ENCODE data around the gene DNAJC1.

Gene DNAJC1

GRCh38 chr10:21756707-21757106 is 246.8 kb downstream of the DNAJC1 start:
- DNase-seq: no peak

- DNase-seq: peak; percentile 76
These were observed 249.0 kb downstream of the DNAJC1 start for GRCh38 chr10:21754410-21755011.

GRCh38 chr10:21753497-21754270 is 249.8 kb downstream of the DNAJC1 start:
- no peak for DNase-seq

GRCh38 chr10:21751341-21752310 is 251.9 kb downstream of the DNAJC1 start:
- no peak for DNase-seq

- no peak for DNase-seq
These were observed 253.1 kb downstream of the DNAJC1 start for GRCh38 chr10:21750424-21750823.

- no peak for DNase-seq
These were observed 253.7 kb downstream of the DNAJC1 start for GRCh38 chr10:21749788-21750187.

- no peak for DNase-seq
These were observed 255.7 kb downstream of the DNAJC1 start for GRCh38 chr10:21747809-21748208.

GRCh38 chr10:21746118-21746517 is 257.4 kb downstream of the DNAJC1 start:
- DNase-seq: peak; percentile 1

- no peak for DNase-seq
These were observed 259.3 kb downstream of the DNAJC1 start for GRCh38 chr10:21744223-21744622.

GRCh38 chr10:21742740-21743412 is 260.7 kb downstream of the DNAJC1 start:
- no peak for DNase-seq

- no peak for DNase-seq
These were observed 262.5 kb downstream of the DNAJC1 start for GRCh38 chr10:21740989-21741388.

GRCh38 chr10:21737106-21737505 is 266.4 kb downstream of the DNAJC1 start:
- peak; percentile 45 for DNase-seq

- no peak for DNase-seq
These were observed 269.8 kb downstream of the DNAJC1 start for GRCh38 chr10:21733710-21734109.

GRCh38 chr10:21732067-21732772 is 271.3 kb downstream of the DNAJC1 start:
- DNase-seq: peak; percentile 50

GRCh38 chr10:21728618-21729017 is 274.9 kb downstream of the DNAJC1 start:
- no peak for DNase-seq

GRCh38 chr10:21727452-21728168 is 275.9 kb downstream of the DNAJC1 start:
- DNase-seq: peak; percentile 34

GRCh38 chr10:21726601-21727225 is 276.8 kb downstream of the DNAJC1 start:
- no peak for DNase-seq

GRCh38 chr10:21724687-21725367 is 278.7 kb downstream of the DNAJC1 start:
- peak; percentile 99 for DNase-seq

GRCh38 chr10:21724020-21724589 is 279.4 kb downstream of the DNAJC1 start:
- DNase-seq: no peak

GRCh38 chr10:21722209-21722608 is 281.3 kb downstream of the DNAJC1 start:
- no peak for DNase-seq

Measured in MV-4-11 (cell line).